ENCODE data around the gene ASCL5. TPM values are rescaled to one million over a fixed set of nuclear protein-coding genes. Genes with fewer than 3 reads are reported as not detected.

ASCL5 gene
- total and polyA plus RNA-seq, 2 donors = 0.14 TPM; not detected in 1

DNA sequence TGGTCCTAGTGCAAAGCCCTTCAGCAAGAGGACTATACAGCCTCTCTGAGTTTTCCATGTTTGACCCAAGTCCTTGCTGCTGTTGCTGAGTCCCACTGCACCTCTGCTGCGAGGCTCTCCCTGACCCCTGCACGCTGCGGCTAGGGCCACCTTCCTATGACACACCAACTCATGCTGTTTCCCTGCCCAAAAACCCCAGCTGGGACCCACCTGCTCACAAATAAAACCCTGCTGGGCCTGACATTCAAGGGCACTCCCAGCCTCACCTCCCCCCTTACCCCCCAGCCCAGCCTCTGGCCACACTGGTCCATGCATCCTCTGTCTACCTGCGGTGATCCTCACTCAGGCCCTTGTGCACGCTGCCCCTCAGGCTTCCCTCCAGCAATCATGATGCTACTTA lies 12.3 kb upstream of the ASCL5 start:
- no peak for DNase-seq (ENCODE audit: low read depth in 6 of 9, low spot score in 9 of 9)
- Histone ChIP-seq H3K9me3 (ENCODE audit: control insufficient read depth in 2 of 2, insufficient read depth in 1 of 2, low read length in 1 of 2) (no peaks in the 10 kb centered on the region), H3K4me1 (ENCODE audit: control insufficient read depth in 2 of 2, insufficient read depth in 2 of 2, low read length in 2 of 2) (no peaks in the 10 kb centered on the region), H3K36me3 (ENCODE audit: control insufficient read depth in 2 of 2, insufficient read depth in 2 of 2, low read length in 1 of 2) (peaks cover 48 to 61% of the 10 kb centered on the region in 2 donors), H3K27me3 (ENCODE audit: control insufficient read depth in 2 of 2, insufficient read depth in 1 of 2, low read length in 1 of 2) (no peaks in the 10 kb centered on the region), H3K27ac (ENCODE audit: low read depth in 1 of 2, low read length in 1 of 2) (no peak overlapping the region), H3K4me3 (ENCODE audit: low read length in 2 of 2) (no peak overlapping the region)
- over 99% methylated on average over 5 of the region's 5 CpGs for WGBS

- Histone ChIP-seq H3K27me3 (ENCODE audit: control insufficient read depth in 2 of 2, insufficient read depth in 1 of 2, low read length in 1 of 2) (no peaks in the 10 kb centered on the region), H3K9me3 (ENCODE audit: control insufficient read depth in 2 of 2, insufficient read depth in 1 of 2, low read length in 1 of 2) (no peaks in the 10 kb centered on the region), H3K4me1 (ENCODE audit: control insufficient read depth in 2 of 2, insufficient read depth in 2 of 2, low read length in 2 of 2) (no peaks in the 10 kb centered on the region), H3K4me3 (ENCODE audit: low read length in 2 of 2) (no peak overlapping the region), H3K27ac (ENCODE audit: low read depth in 1 of 2, low read length in 1 of 2) (no peak overlapping the region), H3K36me3 (ENCODE audit: control insufficient read depth in 2 of 2, insufficient read depth in 2 of 2, low read length in 1 of 2) (peaks cover 40 to 56% of the 10 kb centered on the region in 2 donors)
- WGBS = over 99% methylated on average over 6 of the region's 6 CpGs
- DNase-seq (ENCODE audit: low read depth in 6 of 9, low spot score in 9 of 9) = no peak
These were observed 11.4 kb upstream of the ASCL5 start for GRCh38 chr1:201138311-201138840.

DNA sequence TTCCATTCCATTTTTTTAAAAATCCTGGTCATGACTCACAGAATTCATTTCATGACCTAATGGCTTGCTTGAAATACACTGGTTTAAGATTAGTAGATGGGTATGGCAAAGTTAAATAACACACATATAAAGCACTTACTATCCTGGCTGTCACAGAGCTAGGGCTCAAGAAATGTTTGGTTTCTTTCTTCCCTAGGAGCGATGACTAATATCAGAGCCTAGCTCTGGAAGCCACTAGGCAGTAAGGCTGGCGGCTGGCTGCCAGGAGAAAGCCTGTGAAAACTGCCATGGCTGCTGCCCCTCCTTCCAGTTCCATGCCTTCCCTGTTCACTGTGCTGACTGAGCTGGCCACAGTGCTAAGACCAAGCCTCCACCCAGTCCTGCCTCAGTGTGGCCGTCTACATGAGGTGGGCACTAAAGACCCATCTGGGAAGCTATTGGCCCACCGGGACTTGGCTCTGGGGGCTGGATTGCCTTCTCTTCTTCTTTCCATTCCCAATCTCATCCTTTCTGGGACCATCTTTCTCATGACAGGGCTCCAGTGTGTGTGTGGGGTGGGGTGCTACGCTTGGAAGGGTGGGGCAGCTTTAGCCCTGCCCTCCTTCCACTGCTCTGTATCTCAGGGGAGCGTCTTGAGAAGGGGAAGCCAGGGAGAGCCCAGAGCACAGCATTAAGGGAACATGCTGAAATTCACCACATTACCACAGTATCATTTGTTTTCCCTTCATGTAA lies 10.8 kb upstream of the ASCL5 start:
- Histone ChIP-seq H3K36me3 (ENCODE audit: control insufficient read depth in 2 of 2, insufficient read depth in 2 of 2, low read length in 1 of 2) (peaks cover 34 to 52% of the 10 kb centered on the region in 2 donors), H3K4me3 (ENCODE audit: low read length in 2 of 2) (no peak overlapping the region), H3K27ac (ENCODE audit: low read depth in 1 of 2, low read length in 1 of 2) (no peak overlapping the region), H3K27me3 (ENCODE audit: control insufficient read depth in 2 of 2, insufficient read depth in 1 of 2, low read length in 1 of 2) (no peaks in the 10 kb centered on the region), H3K4me1 (ENCODE audit: control insufficient read depth in 2 of 2, insufficient read depth in 2 of 2, low read length in 2 of 2) (no peaks in the 10 kb centered on the region), H3K9me3 (ENCODE audit: control insufficient read depth in 2 of 2, insufficient read depth in 1 of 2, low read length in 1 of 2) (no peaks in the 10 kb centered on the region)
- WGBS = 97% methylated on average over 6 of the region's 6 CpGs
- DNase-seq (ENCODE audit: low read depth in 6 of 9, low spot score in 9 of 9) = no peak

DNA sequence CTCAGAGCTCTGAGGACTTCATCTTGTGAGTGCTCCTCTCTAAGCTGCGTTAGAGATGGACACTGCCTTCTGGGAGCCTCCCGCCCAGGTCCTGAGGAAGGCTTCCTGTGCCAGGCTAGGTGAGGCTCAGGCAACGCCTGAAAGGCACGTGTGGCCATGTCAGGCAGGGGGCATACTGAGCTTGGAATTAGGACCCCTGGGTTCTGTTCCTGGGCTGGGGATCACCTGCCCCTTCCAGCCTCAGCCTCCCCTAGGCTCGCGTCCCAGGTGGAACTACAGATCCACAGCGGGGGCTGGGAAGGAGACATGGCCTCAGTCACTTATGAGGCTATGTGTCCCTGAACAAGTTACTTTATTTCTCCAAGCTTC lies 10.0 kb upstream of the ASCL5 start:
- DNase-seq (ENCODE audit: low read depth in 6 of 9, low spot score in 9 of 9) = no peak
- WGBS = 97% methylated on average over 7 of the region's 7 CpGs
- Histone ChIP-seq H3K4me1 (ENCODE audit: control insufficient read depth in 2 of 2, insufficient read depth in 2 of 2, low read length in 2 of 2) (no peaks in the 10 kb centered on the region), H3K27me3 (ENCODE audit: control insufficient read depth in 2 of 2, insufficient read depth in 1 of 2, low read length in 1 of 2) (no peaks in the 10 kb centered on the region), H3K36me3 (ENCODE audit: control insufficient read depth in 2 of 2, insufficient read depth in 2 of 2, low read length in 1 of 2) (peaks cover 30 to 49% of the 10 kb centered on the region in 2 donors), H3K4me3 (ENCODE audit: low read length in 2 of 2) (no peak overlapping the region), H3K9me3 (ENCODE audit: control insufficient read depth in 2 of 2, insufficient read depth in 1 of 2, low read length in 1 of 2) (no peaks in the 10 kb centered on the region), H3K27ac (ENCODE audit: low read depth in 1 of 2, low read length in 1 of 2) (no peak overlapping the region)

DNA sequence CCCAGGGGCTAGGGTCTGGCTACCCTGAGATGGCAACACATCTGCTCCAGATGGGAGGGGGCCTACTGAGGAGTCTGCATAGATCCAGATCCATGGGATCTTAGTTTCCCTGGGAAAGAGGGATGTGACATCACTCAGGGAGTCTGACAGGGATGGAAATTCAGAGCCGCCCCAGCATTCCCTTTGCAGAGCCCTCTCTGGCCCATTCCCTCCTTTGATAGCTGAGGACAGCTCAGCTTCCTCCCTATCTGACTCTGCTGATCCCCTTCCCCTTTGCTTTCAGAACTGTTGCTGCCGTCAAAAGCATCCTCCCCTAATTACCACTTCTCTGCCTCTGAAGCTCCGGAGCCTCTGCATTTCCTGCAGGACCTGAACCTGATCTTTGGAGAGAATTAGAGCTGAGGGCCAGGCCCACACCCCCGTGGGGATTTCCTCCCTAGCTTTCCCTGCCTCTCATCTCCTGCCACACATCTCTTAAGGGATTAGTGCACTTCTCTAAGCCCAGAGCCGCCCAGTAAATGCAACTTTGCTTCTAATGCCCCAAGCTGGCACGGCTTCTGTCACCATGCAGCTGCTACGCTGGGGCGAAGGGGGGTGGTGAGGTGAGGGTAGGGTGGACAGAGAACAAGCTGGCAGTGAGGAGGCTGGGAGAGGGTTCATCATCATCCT lies 9.5 kb upstream of the ASCL5 start:
- no peak for DNase-seq (ENCODE audit: low read depth in 6 of 9, low spot score in 9 of 9)
- 94% methylated on average over 8 of the region's 8 CpGs for WGBS
- no peak overlapping the region for H3K4me3 ChIP-seq (ENCODE audit: low read length in 2 of 2)
- H3K9me3 ChIP-seq (ENCODE audit: control insufficient read depth in 2 of 2, insufficient read depth in 1 of 2, low read length in 1 of 2) = no peaks in the 10 kb centered on the region
- H3K4me1 ChIP-seq (ENCODE audit: control insufficient read depth in 2 of 2, insufficient read depth in 2 of 2, low read length in 2 of 2) = no peaks in the 10 kb centered on the region
- peaks cover 26 to 46% of the 10 kb centered on the region in 2 donors for H3K36me3 ChIP-seq (ENCODE audit: control insufficient read depth in 2 of 2, insufficient read depth in 2 of 2, low read length in 1 of 2)
- H3K27ac ChIP-seq (ENCODE audit: low read depth in 1 of 2, low read length in 1 of 2) = no peak overlapping the region
- no peaks in the 10 kb centered on the region for H3K27me3 ChIP-seq (ENCODE audit: control insufficient read depth in 2 of 2, insufficient read depth in 1 of 2, low read length in 1 of 2)

DNA sequence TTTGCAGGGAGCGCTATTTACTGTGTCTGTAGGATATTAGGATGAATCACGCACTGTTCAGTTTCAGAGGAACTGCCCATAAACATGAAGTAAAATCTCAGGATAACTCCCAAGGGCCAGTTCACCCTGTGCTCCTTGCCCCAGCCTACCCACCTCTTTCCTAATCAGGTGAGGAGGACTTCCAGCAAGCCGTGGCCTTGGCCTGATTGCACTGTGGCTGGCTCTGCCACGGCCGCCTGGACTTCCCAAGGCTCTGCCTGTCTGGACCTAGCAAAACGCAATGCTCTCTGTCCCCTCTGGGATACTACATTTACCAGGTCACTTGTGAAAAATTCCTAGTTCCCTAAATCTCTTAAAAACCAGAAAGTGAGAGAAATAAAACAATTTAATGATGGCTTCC lies 7.4 kb upstream of the ASCL5 start:
- Histone ChIP-seq H3K4me1 (ENCODE audit: control insufficient read depth in 2 of 2, insufficient read depth in 2 of 2, low read length in 2 of 2) (no peaks in the 10 kb centered on the region), H3K27ac (ENCODE audit: low read depth in 1 of 2, low read length in 1 of 2) (no peak overlapping the region), H3K9me3 (ENCODE audit: control insufficient read depth in 2 of 2, insufficient read depth in 1 of 2, low read length in 1 of 2) (peaks cover 0 to 3% of the 10 kb centered on the region in 2 donors), H3K36me3 (ENCODE audit: control insufficient read depth in 2 of 2, insufficient read depth in 2 of 2, low read length in 1 of 2) (peaks cover 15 to 32% of the 10 kb centered on the region in 2 donors), H3K4me3 (ENCODE audit: low read length in 2 of 2) (no peak overlapping the region), H3K27me3 (ENCODE audit: control insufficient read depth in 2 of 2, insufficient read depth in 1 of 2, low read length in 1 of 2) (no peaks in the 10 kb centered on the region)
- 97% methylated on average over 6 of the region's 6 CpGs for WGBS
- DNase-seq (ENCODE audit: low read depth in 6 of 9, low spot score in 9 of 9) = no peak

- Histone ChIP-seq H3K27ac (ENCODE audit: low read depth in 1 of 2, low read length in 1 of 2) (no peak overlapping the region), H3K4me3 (ENCODE audit: low read length in 2 of 2) (no peak overlapping the region), H3K36me3 (ENCODE audit: control insufficient read depth in 2 of 2, insufficient read depth in 2 of 2, low read length in 1 of 2) (peaks cover 11 to 17% of the 10 kb centered on the region in 2 donors), H3K4me1 (ENCODE audit: control insufficient read depth in 2 of 2, insufficient read depth in 2 of 2, low read length in 2 of 2) (no peaks in the 10 kb centered on the region), H3K27me3 (ENCODE audit: control insufficient read depth in 2 of 2, insufficient read depth in 1 of 2, low read length in 1 of 2) (peaks cover 0 to 5% of the 10 kb centered on the region in 2 donors), H3K9me3 (ENCODE audit: control insufficient read depth in 2 of 2, insufficient read depth in 1 of 2, low read length in 1 of 2) (peaks cover 0 to 3% of the 10 kb centered on the region in 2 donors)
- DNase-seq (ENCODE audit: low read depth in 6 of 9, low spot score in 9 of 9) = no peak
- 84% methylated on average over 4 of the region's 4 CpGs for WGBS
These were observed 4.4 kb upstream of the ASCL5 start for GRCh38 chr1:201131398-201131797.

- Histone ChIP-seq H3K36me3 (ENCODE audit: control insufficient read depth in 2 of 2, insufficient read depth in 2 of 2, low read length in 1 of 2) (peaks cover 0 to 1% of the 10 kb centered on the region in 2 donors), H3K27me3 (ENCODE audit: control insufficient read depth in 2 of 2, insufficient read depth in 1 of 2, low read length in 1 of 2) (peaks cover 0 to 19% of the 10 kb centered on the region in 2 donors), H3K9me3 (ENCODE audit: control insufficient read depth in 2 of 2, insufficient read depth in 1 of 2, low read length in 1 of 2) (peaks cover 0 to 3% of the 10 kb centered on the region in 2 donors), H3K4me1 (ENCODE audit: control insufficient read depth in 2 of 2, insufficient read depth in 2 of 2, low read length in 2 of 2) (no peaks in the 10 kb centered on the region), H3K4me3 (ENCODE audit: low read length in 2 of 2) (no peak overlapping the region), H3K27ac (ENCODE audit: low read depth in 1 of 2, low read length in 1 of 2) (no peak overlapping the region)
- WGBS = 96% methylated on average over 13 of the region's 13 CpGs
- DNase-seq (ENCODE audit: low read depth in 6 of 9, low spot score in 9 of 9) = no peak
These were observed 2.0 kb upstream of the ASCL5 start for GRCh38 chr1:201128962-201129361.

DNA sequence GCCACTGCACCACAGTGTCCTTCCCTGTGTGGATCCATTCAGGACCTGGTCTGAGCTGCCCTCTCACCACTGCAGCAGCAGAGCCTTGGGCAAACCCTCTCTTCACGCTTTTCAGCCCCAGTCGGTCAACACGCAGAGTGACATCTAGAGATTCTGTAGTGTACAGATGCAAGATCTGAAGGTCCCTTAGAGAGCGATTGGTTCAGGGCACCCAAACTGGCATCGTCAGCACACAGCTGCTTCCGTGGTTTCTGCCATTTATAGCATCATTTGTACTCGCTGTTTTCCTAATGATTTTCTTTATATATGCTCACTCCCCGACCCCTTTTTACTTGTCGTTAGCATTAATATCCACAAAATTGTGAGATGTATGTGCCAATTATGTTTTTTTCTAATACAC lies 1.5 kb upstream of the ASCL5 start:
- Histone ChIP-seq H3K36me3 (ENCODE audit: control insufficient read depth in 2 of 2, insufficient read depth in 2 of 2, low read length in 1 of 2) (no peaks in the 10 kb centered on the region), H3K9me3 (ENCODE audit: control insufficient read depth in 2 of 2, insufficient read depth in 1 of 2, low read length in 1 of 2) (peaks cover 0 to 3% of the 10 kb centered on the region in 2 donors), H3K27me3 (ENCODE audit: control insufficient read depth in 2 of 2, insufficient read depth in 1 of 2, low read length in 1 of 2) (peaks cover 0 to 19% of the 10 kb centered on the region in 2 donors), H3K4me1 (ENCODE audit: control insufficient read depth in 2 of 2, insufficient read depth in 2 of 2, low read length in 2 of 2) (no peaks in the 10 kb centered on the region), H3K27ac (ENCODE audit: low read depth in 1 of 2, low read length in 1 of 2) (no peak overlapping the region), H3K4me3 (ENCODE audit: low read length in 2 of 2) (no peak overlapping the region)
- DNase-seq (ENCODE audit: low read depth in 6 of 9, low spot score in 9 of 9) = no peak
- 75% methylated on average over 9 of the region's 9 CpGs for WGBS
